ENCODE data around the gene NKD1. TPM values are rescaled to one million over a fixed set of nuclear protein-coding genes. Genes with fewer than 3 reads are reported as not detected.

Gene NKD1
- total and polyA plus RNA-seq, 12 donors: 0.67 to 8.9 (median 3.5) TPM

GRCh38 chr16:50584033-50584722 is 36.0 kb downstream of the NKD1 start:
- Histone ChIP-seq H3K27me3 (no peaks in the 10 kb centered on the region), H3K4me3 (no peak overlapping the region), H3K4me1 (replicated peaks in 1 of 2) (peaks cover 0 to 10% of the 10 kb centered on the region in 2 donors), H3K9me3 (replicated peaks in 1 of 3) (no peaks in the 10 kb centered on the region), H3K27ac (peak overlapping the region in 2 of 5 donors; percentile 67 to 83), H3K36me3 (replicated peaks in 1 of 2) (no peaks in the 10 kb centered on the region)
- intact Hi-C loops (cut with DNase I): no loop called here
- TF ChIP-seq CTCF (IDR thresholded peaks at IDR 0.05) (no peak), POLR2A (IDR thresholded peaks at IDR 0.05) (no peak)
- DNase-seq: no peak
- WGBS, 4 donors: 65 to 72% (median 66%) methylated on average over 4 to 6 of the region's 6 CpGs

GRCh38 chr16:50585331-50585776 is 37.2 kb downstream of the NKD1 start:
- Histone ChIP-seq H3K9me3 (replicated peaks in 1 of 3) (no peaks in the 10 kb centered on the region), H3K36me3 (replicated peaks in 1 of 2) (no peaks in the 10 kb centered on the region), H3K27me3 (no peaks in the 10 kb centered on the region), H3K4me1 (replicated peaks in 1 of 2) (peaks cover 0 to 10% of the 10 kb centered on the region in 2 donors), H3K27ac (peak overlapping the region in 2 of 5 donors; percentile 67 to 83), H3K4me3 (no peak overlapping the region)
- WGBS, 4 donors: 59 to 71% (median 68%) methylated on average over 4 to 16 of the region's 16 CpGs
- DNase-seq: peak; percentile 34 to 82 (median 60)
- intact Hi-C loops (cut with DNase I): no loop called here
- TF ChIP-seq CTCF (IDR thresholded peaks at IDR 0.05) (no peak), POLR2A (IDR thresholded peaks at IDR 0.05) (no peak)

GRCh38 chr16:50587543-50587942 is 39.3 kb downstream of the NKD1 start:
- H3K27ac ChIP-seq: no peak overlapping the region
- H3K4me3 ChIP-seq: no peak overlapping the region
- 96 to 100% (median 99%) methylated on average over 1 to 2 of the region's 2 CpGs for WGBS, 4 donors
- no peaks in the 10 kb centered on the region for H3K9me3 ChIP-seq (replicated peaks in 1 of 3)
- H3K27me3 ChIP-seq: no peaks in the 10 kb centered on the region
- intact Hi-C loops (cut with DNase I): no loop called here
- no peaks in the 10 kb centered on the region for H3K36me3 ChIP-seq (replicated peaks in 1 of 2)
- H3K4me1 ChIP-seq (replicated peaks in 1 of 2): peaks cover 4 to 16% of the 10 kb centered on the region in 2 donors
- TF ChIP-seq CTCF (IDR thresholded peaks at IDR 0.05) (no peak), POLR2A (IDR thresholded peaks at IDR 0.05) (no peak)
- no peak for DNase-seq

- H3K4me3 ChIP-seq: no peak overlapping the region
- intact Hi-C loops (cut with DNase I): no loop called here
- whole genome bisulfite sequencing, 4 donors: 94 to 100% (median 96%) methylated on average over 2 of the region's 2 CpGs
Observed at GRCh38 chr16:50588276-50588675, 40.1 kb downstream of the NKD1 start.

More at GRCh38 chr16:50588276-50588675, 40.1 kb downstream of the NKD1 start:
- no peak for DNase-seq
- no peaks in the 10 kb centered on the region for H3K27me3 ChIP-seq
- TF ChIP-seq POLR2A (IDR thresholded peaks at IDR 0.05) (no peak), CTCF (IDR thresholded peaks at IDR 0.05) (no peak)
- peaks cover 4 to 20% of the 10 kb centered on the region in 2 donors for H3K4me1 ChIP-seq (replicated peaks in 1 of 2)
- H3K9me3 ChIP-seq (replicated peaks in 1 of 3): no peaks in the 10 kb centered on the region
- H3K27ac ChIP-seq: peak overlapping the region in 1 of 5 donors; percentile 74
- H3K36me3 ChIP-seq (replicated peaks in 1 of 2): no peaks in the 10 kb centered on the region

All from adrenal gland (tissue), 12 donors.